Measurements from ENCODE around the gene C1RL.

- no peak for TF ChIP-seq EZH2 (optimal IDR thresholded peaks at IDR 0.05; ENCODE audit: low read depth, low read length)
- TF ChIP-seq CTCF (IDR thresholded peaks at IDR 0.05; ENCODE audit: low read length): no peak
- no peak for TF ChIP-seq EZH2phosphoT487 (IDR thresholded peaks at IDR 0.05; ENCODE audit: low read length)
Measured at GRCh38 chr12:7123806-7124522, 14.9 kb upstream of the C1RL start.

Data from MM.1S (cell line).